ENCODE measurements around the gene NCAM2.

NCAM2 gene

GRCh38 chr21:21387916-21388315 lies 389.7 kb downstream of the NCAM2 start:
- DNase-seq (ENCODE audit: low read depth in 1 of 2, low spot score in 1 of 2), result no peak
- no peak overlapping the region for H3K27ac ChIP-seq (replicated peaks)
- TF ChIP-seq CTCF (IDR thresholded peaks at IDR 0.05; ENCODE audit: insufficient read depth, low read length), result no peak
- TF ChIP-seq SPI1 (IDR thresholded peaks at IDR 0.05; ENCODE audit: borderline replicate concordance, low read depth), result no peak
- TF ChIP-seq REST (IDR thresholded peaks at IDR 0.05; ENCODE audit: insufficient replicate concordance, low read depth), result no peak
- TF ChIP-seq POLR2AphosphoS5 (IDR thresholded peaks at IDR 0.05; ENCODE audit: low read depth), result no peak
- no peak for TF ChIP-seq GABPA (IDR thresholded peaks at IDR 0.05; ENCODE audit: low read depth)
- H3K27me3 ChIP-seq (ENCODE audit: insufficient read depth, poor library complexity, severe bottlenecking), result no peaks in the 10 kb centered on the region
- H3K4me3 ChIP-seq (replicated peaks; ENCODE audit: insufficient read depth, low read length), result no peak overlapping the region

DNA sequence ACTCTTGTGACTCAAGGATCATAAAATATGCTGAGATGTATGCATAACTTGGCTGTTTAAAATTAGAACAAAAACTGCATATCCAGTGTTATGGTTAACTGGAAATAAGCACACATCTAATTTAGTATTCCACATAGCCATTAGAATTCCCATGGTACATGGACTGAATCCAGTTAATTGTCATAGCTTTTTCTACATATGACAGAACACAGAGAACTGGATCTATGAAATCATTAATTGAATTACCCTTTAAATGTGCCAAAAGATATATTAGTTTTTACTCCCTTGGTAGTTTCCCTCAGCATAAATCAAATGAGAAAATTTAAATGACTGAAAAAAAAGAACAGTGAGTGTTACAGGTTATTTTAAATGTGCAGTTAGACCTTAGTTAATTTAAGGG lies 395.9 kb downstream of the NCAM2 start:
- H3K27me3 ChIP-seq (ENCODE audit: insufficient read depth, poor library complexity, severe bottlenecking), result no peaks in the 10 kb centered on the region
- DNase-seq (ENCODE audit: low read depth in 1 of 2, low spot score in 1 of 2), result no peak
- H3K27ac ChIP-seq (replicated peaks), result no peak overlapping the region
- TF ChIP-seq POLR2AphosphoS5 (IDR thresholded peaks at IDR 0.05; ENCODE audit: low read depth), result no peak
- TF ChIP-seq CTCF (IDR thresholded peaks at IDR 0.05; ENCODE audit: insufficient read depth, low read length), result no peak
- TF ChIP-seq GABPA (IDR thresholded peaks at IDR 0.05; ENCODE audit: low read depth), result no peak
- no peak for TF ChIP-seq SPI1 (IDR thresholded peaks at IDR 0.05; ENCODE audit: borderline replicate concordance, low read depth)
- no peak for TF ChIP-seq REST (IDR thresholded peaks at IDR 0.05; ENCODE audit: insufficient replicate concordance, low read depth)
- no peak overlapping the region for H3K4me3 ChIP-seq (replicated peaks; ENCODE audit: insufficient read depth, low read length)

- Histone ChIP-seq H3K27ac (replicated peaks) (no peak overlapping the region), H3K27me3 (ENCODE audit: insufficient read depth, poor library complexity, severe bottlenecking) (no peaks in the 10 kb centered on the region), H3K4me3 (replicated peaks; ENCODE audit: insufficient read depth, low read length) (no peak overlapping the region)
- DNase-seq (ENCODE audit: low read depth in 1 of 2, low spot score in 1 of 2), result no peak
- TF ChIP-seq CTCF (IDR thresholded peaks at IDR 0.05; ENCODE audit: insufficient read depth, low read length) (no peak), REST (IDR thresholded peaks at IDR 0.05; ENCODE audit: insufficient replicate concordance, low read depth) (no peak), SPI1 (IDR thresholded peaks at IDR 0.05; ENCODE audit: borderline replicate concordance, low read depth) (no peak), GABPA (IDR thresholded peaks at IDR 0.05; ENCODE audit: low read depth) (no peak), POLR2AphosphoS5 (IDR thresholded peaks at IDR 0.05; ENCODE audit: low read depth) (no peak)
Observed at GRCh38 chr21:21396424-21396823, 398.2 kb downstream of the NCAM2 start.

Measured in HL-60 (cell line).